ENCODE measurements around the gene PLD1. TPM values are rescaled to one million over a fixed set of nuclear protein-coding genes. Genes with fewer than 3 reads are reported as not detected.

Gene PLD1
- total and polyA plus RNA-seq, 2 of the 8 experiments (the other 6 are each of a cell fraction or from before 2014, with no cell fraction given): 1.2 to 2.6 TPM

DNA sequence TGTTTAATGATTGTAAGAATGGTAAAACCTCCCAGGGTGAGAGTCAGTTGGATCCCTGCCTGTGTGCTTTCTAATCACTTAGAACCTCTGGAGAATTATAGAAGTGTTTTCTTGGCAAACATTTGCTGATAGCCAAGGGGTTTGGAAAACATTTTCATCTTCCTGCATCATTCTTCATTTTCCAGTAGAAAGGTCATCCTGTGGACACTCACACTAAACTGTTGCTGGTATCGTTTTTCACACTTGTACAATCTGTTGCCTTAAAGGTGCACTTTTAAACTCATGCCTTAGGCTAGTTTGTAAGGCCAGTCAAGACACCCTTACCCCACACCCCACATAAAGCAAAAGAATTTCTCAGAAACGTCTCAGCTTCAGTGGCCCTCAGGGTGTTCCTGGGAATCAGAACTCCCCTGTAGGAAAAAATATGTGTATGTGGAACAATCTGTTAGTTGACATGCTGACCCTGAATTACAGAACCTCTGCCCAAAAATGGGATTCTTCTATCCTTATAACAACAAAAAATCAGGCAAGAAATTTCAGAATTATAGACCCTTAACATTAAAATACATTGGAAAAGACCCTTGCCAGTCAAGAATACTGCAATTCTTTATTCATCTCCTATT, 5.8 kb upstream of the PLD1 start:
- no peak overlapping the region for H2BK15ac ChIP-seq (ENCODE audit: low read length)
- no peak overlapping the region for H2AFZ ChIP-seq (ENCODE audit: low read length)
- no peak overlapping the region for H3K56ac ChIP-seq (replicated peaks; ENCODE audit: insufficient read length, low read depth, low read length)
- H3K4ac ChIP-seq (replicated peaks; ENCODE audit: insufficient read length, low read depth, low read length): no peak overlapping the region
- H3K14ac ChIP-seq (ENCODE audit: insufficient read length): no peak overlapping the region
- no peak overlapping the region for H3K4me2 ChIP-seq (ENCODE audit: insufficient read depth in 1 of 2, low read depth in 2 of 2, low read length in 2 of 2)
- H3K23me2 ChIP-seq (ENCODE audit: low read depth, low read length): no peaks in the 10 kb centered on the region
- no peak overlapping the region for H3K23ac ChIP-seq (ENCODE audit: insufficient read length)
- no peaks in the 10 kb centered on the region for H3K9me3 ChIP-seq (ENCODE audit: insufficient read depth in 2 of 2, low read depth in 1 of 2, low read length in 1 of 2)
- H3K9ac ChIP-seq (replicated peaks in 1 of 4; ENCODE audit: extremely low read depth in 1 of 4, low read depth in 3 of 4, low read length in 3 of 4): no peak overlapping the region
- no peak overlapping the region for H2BK5ac ChIP-seq (ENCODE audit: low read depth, low read length)
- H4K5ac ChIP-seq (ENCODE audit: insufficient read length, low read depth, low read length): no peak overlapping the region
- no peak overlapping the region for H3K4me3 ChIP-seq (ENCODE audit: extremely low read depth in 1 of 4, insufficient read depth in 2 of 4, low read depth in 3 of 4, low read length in 4 of 4)
- FAIRE-seq (no peak), DNase-seq (ENCODE audit: low read depth in 1 of 2, low spot score in 2 of 2) (no peak)
- no peak overlapping the region for H2AK5ac ChIP-seq (ENCODE audit: low read depth, low read length)
- H2BK12ac ChIP-seq (ENCODE audit: low read depth, low read length): no peak overlapping the region
- no peak overlapping the region for H3K27ac ChIP-seq (ENCODE audit: low read depth, low read length)
- 82% methylated on average over 2 of the region's 2 CpGs; no CpG with 5 or more reads in 1 of the 2 experiments for WGBS, 2 experiments (ENCODE audit: extremely low coverage in 1 of 2, insufficient coverage in 1 of 2, insufficient read length in 1 of 2, insufficient replicate concordance in 2 of 2, low coverage in 1 of 2, low lambda C conversion rate in 2 of 2, missing lambda C conversion rate in 1 of 2)
- no peak overlapping the region for H2BK20ac ChIP-seq (ENCODE audit: low read length)
- H3K27me3 ChIP-seq (replicated peaks in 1 of 4; ENCODE audit: control insufficient read depth in 3 of 4, extremely low read depth in 1 of 4, insufficient read depth in 3 of 4, low read length in 3 of 4): peaks cover 3 to 8% (median 6%) of the 10 kb centered on the region in 4 experiments
- no peak overlapping the region for H4K91ac ChIP-seq (replicated peaks; ENCODE audit: insufficient read length, low read length)
- ChIA-PET CTCF (ENCODE audit: partially characterized antibody) (no interaction called here), POLR2A (ENCODE audit: partially characterized antibody) (no interaction called here)
- H3K79me2 ChIP-seq (ENCODE audit: control insufficient read depth in 1 of 2, insufficient read depth in 2 of 2, low read length in 2 of 2): no peaks in the 10 kb centered on the region
- no peaks in the 10 kb centered on the region for H3K36me3 ChIP-seq (ENCODE audit: control insufficient read depth in 2 of 4, insufficient read depth in 4 of 4, low read length in 3 of 4)
- H3K18ac ChIP-seq (ENCODE audit: extremely low read depth, low read length): no peak overlapping the region
- TF ChIP-seq BACH1 (IDR thresholded peaks at IDR 0.05; ENCODE audit: low read length) (no peak), RFX5 (IDR thresholded peaks at IDR 0.05; ENCODE audit: borderline replicate concordance, low read depth, low read length) (no peak), SRF (IDR thresholded peaks at IDR 0.05; ENCODE audit: low read depth, low read length) (no peak), TCF12 (IDR thresholded peaks at IDR 0.05; ENCODE audit: low read depth, low read length) (no peak), SAP30 (IDR thresholded peaks at IDR 0.05; ENCODE audit: insufficient read depth, insufficient replicate concordance, low read length) (no peak), SIX5 (IDR thresholded peaks at IDR 0.05; ENCODE audit: low read depth, low read length) (no peak), RNF2 (IDR thresholded peaks at IDR 0.05; ENCODE audit: borderline replicate concordance, low read depth, low read length, missing control alignments, poor library complexity, severe bottlenecking) (no peak), NRF1 (IDR thresholded peaks at IDR 0.05; ENCODE audit: low read depth, low read length) (no peak), CTBP2 (IDR thresholded peaks at IDR 0.05; ENCODE audit: borderline replicate concordance, insufficient read depth, insufficient read length, low read length) (no peak)
- no peak overlapping the region for H2BK120ac ChIP-seq (replicated peaks; ENCODE audit: low read depth, low read length)
- H3K79me1 ChIP-seq (ENCODE audit: low read depth, low read length): no peaks in the 10 kb centered on the region
- H4K20me1 ChIP-seq (replicated peaks in 1 of 2; ENCODE audit: control insufficient read depth in 1 of 2, insufficient read depth in 2 of 2, low read length in 2 of 2): no peaks in the 10 kb centered on the region
- H4K8ac ChIP-seq (ENCODE audit: extremely low read depth, insufficient read depth, low read length): no peak overlapping the region
- no peaks in the 10 kb centered on the region for H3K4me1 ChIP-seq (replicated peaks in 1 of 4; ENCODE audit: control insufficient read depth in 3 of 4, insufficient read depth in 4 of 4, low read length in 3 of 4)

Measured in H1 (cell line).